SH-SY5Y (cell line): ENCODE results near the gene CLIC1.

Source experiments
- GATA2 ChIP-seq: IDR thresholded peaks from 2 replicates; pipeline ENCODE4 v1.6.1; 2011; ENCODE audit warnings: mild to moderate bottlenecking, low read depth, low read length
- GATA3 ChIP-seq: IDR thresholded peaks from 2 replicates; pipeline ENCODE4 v1.6.1; 2011; ENCODE audit warnings: low read depth, mild to moderate bottlenecking, low read length, moderate library complexity

Gene CLIC1

GRCh38 chr6:31775633-31776484 is 39.5 kb upstream of the CLIC1 start:
- TF ChIP-seq GATA3 (no peak), GATA2 (no peak)

- TF ChIP-seq GATA2: no peak
- no peak for TF ChIP-seq GATA3
These were observed 38.9 kb upstream of the CLIC1 start for GRCh38 chr6:31775184-31775583.

GRCh38 chr6:31771992-31772358 is 35.6 kb upstream of the CLIC1 start:
- TF ChIP-seq GATA3 (no peak), GATA2 (no peak)

DNA sequence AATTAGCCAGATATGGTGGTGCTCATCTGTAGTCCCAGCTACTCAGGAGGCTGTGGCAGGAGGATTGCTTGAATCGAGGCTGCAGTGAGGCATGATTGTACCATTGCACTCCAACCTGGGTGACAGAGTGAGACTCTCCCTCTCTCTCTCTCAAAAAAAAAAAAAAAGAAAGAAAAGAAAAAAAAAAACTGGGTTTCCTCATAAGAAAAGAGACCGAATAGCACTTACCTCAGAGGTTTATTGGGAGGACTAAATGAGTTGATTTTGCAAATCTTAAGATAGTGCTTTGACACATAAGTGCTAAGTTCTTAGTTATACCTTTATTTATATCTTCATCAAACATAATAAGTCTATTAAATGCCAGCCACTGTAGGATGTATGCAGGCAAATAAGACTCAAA is 34.5 kb upstream of the CLIC1 start:
- TF ChIP-seq GATA3 (no peak), GATA2 (no peak)

GRCh38 chr6:31769684-31770371 is 33.5 kb upstream of the CLIC1 start:
- TF ChIP-seq GATA3: no peak
- TF ChIP-seq GATA2: no peak

DNA sequence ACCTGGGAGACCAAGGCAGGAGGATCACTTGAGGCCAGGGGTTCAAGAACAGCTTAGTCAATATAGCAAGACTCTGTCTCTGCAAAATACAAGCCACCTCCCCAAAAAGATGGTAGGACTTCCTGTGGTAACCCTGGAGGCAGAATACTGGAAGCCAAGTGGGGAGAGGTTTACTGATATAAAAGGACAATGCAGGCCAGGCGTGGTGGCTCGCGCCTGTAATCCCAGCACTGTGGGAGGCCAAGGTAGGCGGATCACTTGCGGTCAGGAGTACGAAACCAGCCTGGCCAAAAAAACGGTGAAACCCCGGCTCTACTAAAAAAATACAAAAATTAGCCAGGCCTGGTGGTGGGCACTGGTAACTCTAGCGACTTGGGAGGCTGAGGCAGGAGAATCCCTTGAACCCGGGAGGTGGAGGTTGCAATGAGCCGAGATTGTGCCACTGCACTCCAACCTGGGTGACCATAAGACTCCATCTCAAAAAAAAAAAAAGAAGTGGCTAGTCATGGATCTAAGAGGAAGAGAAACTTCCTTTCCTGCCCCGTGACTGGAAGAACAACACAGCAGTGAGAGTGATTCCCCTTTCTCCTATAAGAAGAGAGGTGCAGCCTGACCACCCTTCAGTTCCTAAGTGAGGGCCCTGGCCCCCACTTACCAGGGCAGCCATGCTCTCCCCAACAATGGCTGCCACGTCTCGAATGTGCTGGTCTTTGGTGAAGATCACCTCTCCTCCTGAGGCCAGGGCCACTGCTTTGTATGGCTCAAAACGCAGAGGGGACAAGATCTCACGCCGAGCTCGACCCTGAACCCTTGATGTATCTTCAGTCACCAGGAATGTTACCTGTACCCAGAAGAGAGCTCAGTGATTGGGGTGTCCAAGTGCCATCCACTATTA is 32.3 kb upstream of the CLIC1 start:
- TF ChIP-seq GATA2: no peak
- no peak for TF ChIP-seq GATA3

DNA sequence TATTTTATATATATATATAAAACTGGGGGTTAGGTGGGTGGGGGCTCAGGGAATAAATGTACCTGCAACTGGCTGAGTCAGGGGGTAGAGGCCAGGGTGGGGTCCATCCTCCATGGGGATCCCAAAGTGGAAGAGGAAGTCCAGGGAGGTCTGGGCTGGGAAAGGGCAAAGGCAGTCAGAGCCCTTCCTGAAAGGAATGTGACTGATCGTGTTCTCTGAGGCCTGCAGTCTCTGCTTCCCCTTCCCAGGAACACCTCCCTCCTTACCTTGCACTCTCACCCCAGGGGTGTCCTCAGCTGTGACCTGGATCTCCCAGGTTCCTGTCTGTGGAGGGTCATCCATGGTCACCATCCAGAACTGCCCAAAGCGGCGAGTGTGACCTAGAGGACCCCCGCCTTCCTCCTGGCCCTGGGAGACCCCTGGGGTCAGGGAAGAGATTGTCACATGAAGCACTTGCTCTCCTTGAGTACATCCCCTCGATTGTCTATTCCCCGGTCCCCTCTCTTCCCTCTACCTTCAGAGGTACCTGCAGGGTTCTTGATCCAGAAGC is 30.8 kb upstream of the CLIC1 start:
- TF ChIP-seq GATA2 (no peak), GATA3 (no peak)

DNA sequence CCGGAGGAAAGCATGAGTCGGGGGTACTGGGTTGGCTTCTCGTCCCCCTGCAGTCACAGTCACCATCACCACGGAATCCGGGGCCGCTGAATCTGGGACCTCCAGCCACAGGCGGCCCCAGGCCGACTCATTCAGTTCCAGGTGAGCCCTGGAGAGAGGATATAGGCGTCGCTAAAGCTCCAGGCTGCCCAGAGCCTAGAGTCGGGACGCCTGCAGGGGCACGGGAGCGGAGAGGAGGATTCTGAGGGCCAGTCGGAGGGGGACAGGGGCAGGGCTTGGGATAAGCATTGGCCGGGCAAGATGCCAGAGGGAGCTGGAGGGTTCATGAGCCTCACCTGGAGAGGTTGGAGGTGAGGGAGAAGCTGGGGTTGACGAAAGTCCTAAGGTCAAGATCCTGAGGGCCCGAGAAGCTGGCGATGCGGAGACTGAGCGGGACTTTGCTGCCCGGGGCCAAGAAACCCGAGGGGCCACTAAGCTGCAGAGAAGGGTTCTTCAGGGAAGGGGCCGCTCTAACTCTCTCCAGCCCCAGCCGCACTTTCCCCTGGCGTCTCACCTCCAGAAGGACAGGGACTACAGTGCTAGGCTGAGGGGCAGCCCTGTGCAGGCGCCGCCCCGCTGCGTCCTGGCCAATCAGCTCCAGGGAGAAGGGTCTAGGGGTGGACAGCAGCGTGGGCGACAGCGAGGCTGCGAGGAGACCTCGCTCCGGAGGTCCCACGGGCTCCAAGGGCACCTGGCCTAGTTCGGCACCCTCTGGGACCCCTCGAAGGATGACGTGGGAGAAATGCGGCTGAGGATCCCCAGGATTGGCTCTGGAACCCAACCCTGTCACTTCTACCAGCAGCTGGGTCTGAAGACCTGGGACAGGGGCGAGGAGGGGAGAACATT is 29.8 kb upstream of the CLIC1 start:
- TF ChIP-seq GATA2: no peak
- no peak for TF ChIP-seq GATA3

DNA sequence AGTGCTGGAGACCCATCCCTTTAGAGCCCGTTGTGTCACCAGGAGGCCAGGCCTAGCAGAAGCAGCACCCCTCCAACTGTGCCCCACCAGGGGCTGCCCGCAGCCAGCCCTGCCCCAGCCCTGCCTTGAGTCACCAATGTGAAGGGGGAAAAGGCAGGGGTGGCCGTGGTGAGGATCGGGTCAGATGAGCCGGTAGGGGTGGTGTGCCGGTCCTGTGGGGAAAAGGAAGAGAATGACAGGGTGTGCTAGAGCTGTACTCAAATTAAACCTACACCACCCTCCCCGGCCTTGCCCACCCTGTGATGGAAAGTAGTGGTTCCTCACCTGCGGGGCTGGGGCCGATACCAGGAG is 29.2 kb upstream of the CLIC1 start:
- TF ChIP-seq GATA3 (no peak), GATA2 (no peak)

DNA sequence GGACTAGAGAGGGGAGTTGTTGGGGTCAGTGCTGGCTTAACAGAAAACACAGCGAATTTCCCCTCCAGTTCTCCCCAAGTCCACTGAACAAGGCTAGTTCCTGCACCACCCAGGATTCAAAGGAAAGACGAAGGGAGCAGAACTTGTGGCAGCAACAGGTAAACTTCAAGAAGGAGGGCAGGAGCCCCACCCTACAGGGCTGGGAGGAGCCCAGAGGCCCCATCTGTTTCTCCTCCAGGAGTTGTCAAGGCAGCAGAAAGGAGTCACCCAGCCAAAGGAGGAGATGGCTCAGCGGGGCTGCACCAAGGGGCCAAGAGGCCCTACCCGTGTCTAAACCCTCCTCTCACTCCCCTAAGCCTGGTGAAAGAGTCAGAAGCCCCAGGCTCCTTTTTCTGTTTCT is 27.9 kb upstream of the CLIC1 start:
- TF ChIP-seq GATA2: no peak
- TF ChIP-seq GATA3: no peak

DNA sequence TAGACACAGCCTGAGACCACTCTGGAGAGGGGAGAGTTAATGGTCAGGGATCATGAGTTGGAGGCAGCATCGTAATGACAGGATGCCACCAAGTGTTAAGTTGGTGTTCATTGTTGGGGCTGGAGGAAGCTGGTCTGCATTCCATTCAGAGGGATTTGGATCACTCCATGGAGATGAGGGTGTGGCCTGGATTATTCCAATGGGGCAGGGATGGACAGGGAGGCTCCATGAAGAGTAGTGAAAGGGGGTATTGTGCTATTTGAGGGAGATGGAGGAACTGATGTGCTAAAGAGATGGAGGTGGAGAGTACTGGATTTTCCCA is 27.2 kb upstream of the CLIC1 start:
- no peak for TF ChIP-seq GATA2
- TF ChIP-seq GATA3: no peak

- TF ChIP-seq GATA3: no peak
- no peak for TF ChIP-seq GATA2
These were observed 26.7 kb upstream of the CLIC1 start for GRCh38 chr6:31762878-31763618.

DNA sequence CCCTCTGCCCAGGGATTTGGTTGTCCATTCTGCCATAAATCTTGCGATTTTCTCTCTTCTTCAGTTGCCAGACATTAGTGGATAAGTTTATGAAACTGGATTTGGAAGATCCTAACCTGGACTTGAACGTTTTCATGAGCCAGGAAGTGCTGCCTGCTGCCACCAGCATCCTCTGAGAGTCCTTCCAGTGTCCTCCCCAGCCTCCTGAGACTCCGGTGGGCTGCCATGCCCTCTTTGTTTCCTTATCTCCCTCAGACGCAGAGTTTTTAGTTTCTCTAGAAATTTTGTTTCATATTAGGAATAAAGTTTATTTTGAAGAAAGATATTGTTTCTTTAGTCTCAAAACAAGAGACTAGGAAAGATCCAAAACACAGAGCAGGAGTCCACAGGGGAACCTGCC is 26.0 kb upstream of the CLIC1 start, which contains the start of gene SAPCD1:
SAPCD1 (plus strand) TSS at position 301 of the 400 bp plus-strand sequence. CDS start 399 bp downstream, outside the sequence.
- TF ChIP-seq GATA3: no peak
